ENCODE data around the gene SERPINB7. TPM values are rescaled to one million over a fixed set of nuclear protein-coding genes. Genes with fewer than 3 reads are reported as not detected.

The SERPINB7 gene, protein sequence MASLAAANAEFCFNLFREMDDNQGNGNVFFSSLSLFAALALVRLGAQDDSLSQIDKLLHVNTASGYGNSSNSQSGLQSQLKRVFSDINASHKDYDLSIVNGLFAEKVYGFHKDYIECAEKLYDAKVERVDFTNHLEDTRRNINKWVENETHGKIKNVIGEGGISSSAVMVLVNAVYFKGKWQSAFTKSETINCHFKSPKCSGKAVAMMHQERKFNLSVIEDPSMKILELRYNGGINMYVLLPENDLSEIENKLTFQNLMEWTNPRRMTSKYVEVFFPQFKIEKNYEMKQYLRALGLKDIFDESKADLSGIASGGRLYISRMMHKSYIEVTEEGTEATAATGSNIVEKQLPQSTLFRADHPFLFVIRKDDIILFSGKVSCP
- total RNA-seq: under 1 TPM in 1 of 2 donors, not detected in 1; 0.71 TPM

DNA sequence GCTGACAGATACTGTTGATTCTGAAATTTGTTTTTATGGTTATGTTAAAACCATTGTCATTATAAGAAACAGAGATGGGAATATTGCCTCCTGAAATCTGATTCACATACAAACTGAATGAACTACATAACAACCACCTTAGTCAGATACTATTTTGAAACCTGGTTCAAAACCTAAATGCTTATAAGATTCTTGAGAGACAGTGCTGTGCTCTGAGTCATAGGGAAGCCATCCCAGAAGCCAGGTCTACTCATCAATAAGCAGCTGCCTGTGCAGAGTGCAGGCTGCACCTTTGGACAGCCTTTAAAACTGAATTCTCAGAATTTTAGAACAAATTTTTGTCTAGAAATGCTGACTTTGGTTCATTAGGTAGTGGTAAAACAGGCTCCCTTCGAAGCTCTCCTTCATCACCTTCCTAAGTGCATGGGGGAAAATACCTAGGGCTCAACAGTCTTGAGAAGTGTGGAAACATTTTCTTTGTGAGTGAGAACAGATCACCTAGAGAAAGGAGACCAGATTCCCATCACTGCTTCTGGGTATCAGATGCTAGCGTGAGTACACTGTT is at the start of gene SERPINB7:
TSS of gene SERPINB7 (plus strand) at position 253 of the 565 bp plus-strand sequence. CDS start 6,955 bp downstream, outside the sequence.
- Histone ChIP-seq H3K27ac (no peak within 1 kb of the TSS), H3K4me3 (no peak within 1 kb of the TSS), H3K36me3 (no peaks in the 10 kb centered on the region), H3K9me3 (no peaks in the 10 kb centered on the region), H3K27me3 (no peaks in the 10 kb centered on the region), H3K4me1 (no peaks in the 10 kb centered on the region)
- no peak for DNase-seq (ENCODE audit: low spot score)
- TF ChIP-seq, protein P1, sequence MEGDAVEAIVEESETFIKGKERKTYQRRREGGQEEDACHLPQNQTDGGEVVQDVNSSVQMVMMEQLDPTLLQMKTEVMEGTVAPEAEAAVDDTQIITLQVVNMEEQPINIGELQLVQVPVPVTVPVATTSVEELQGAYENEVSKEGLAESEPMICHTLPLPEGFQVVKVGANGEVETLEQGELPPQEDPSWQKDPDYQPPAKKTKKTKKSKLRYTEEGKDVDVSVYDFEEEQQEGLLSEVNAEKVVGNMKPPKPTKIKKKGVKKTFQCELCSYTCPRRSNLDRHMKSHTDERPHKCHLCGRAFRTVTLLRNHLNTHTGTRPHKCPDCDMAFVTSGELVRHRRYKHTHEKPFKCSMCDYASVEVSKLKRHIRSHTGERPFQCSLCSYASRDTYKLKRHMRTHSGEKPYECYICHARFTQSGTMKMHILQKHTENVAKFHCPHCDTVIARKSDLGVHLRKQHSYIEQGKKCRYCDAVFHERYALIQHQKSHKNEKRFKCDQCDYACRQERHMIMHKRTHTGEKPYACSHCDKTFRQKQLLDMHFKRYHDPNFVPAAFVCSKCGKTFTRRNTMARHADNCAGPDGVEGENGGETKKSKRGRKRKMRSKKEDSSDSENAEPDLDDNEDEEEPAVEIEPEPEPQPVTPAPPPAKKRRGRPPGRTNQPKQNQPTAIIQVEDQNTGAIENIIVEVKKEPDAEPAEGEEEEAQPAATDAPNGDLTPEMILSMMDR (IDR thresholded peaks at IDR 0.05): no peak

DNA sequence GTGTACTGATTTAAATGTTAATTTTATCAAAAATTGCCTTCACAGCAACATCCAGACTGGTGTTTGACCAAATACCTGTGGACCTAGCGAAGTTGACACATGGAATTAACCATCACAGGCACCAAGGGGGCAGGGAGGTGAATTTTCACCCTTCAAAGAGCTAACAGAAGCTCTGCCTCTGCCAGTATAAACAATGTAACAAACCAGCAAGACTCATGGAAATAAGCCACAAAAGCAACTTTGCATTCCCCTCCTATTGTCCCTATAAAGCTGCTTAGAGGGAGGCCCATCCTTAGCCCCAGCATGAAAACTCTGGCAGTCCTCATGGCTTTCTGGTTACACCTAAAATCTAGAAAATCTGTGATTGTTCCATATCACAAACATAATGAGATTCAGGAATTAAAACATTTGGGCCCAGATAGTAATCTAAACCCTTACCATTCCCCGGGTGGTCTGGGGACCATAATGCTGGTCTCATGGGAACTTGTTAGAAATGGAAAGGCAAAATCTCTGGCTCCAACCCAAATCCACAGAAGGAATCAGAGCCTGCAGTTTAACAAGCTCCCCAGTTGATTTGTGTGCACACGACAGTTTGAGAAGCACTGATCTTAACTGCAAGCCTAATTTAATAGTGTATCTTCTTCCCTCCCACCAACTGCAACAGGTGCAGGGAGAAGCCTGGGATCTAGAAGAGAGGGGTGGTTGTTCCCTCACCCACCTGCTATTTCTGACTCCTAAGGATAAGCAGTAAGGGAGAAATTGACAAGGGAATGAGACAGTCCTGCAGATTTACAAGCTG is 49.3 kb upstream of the SERPINB7 start:
- no peak for DNase-seq (ENCODE audit: low spot score)
- TF ChIP-seq, protein P1 (IDR thresholded peaks at IDR 0.05): no peak
- H3K36me3 ChIP-seq: no peaks in the 10 kb centered on the region
- no peaks in the 10 kb centered on the region for H3K9me3 ChIP-seq
- no peak overlapping the region for H3K4me3 ChIP-seq
- H3K27me3 ChIP-seq: no peaks in the 10 kb centered on the region
- H3K27ac ChIP-seq: no peak overlapping the region
- H3K4me1 ChIP-seq: no peaks in the 10 kb centered on the region

DNA sequence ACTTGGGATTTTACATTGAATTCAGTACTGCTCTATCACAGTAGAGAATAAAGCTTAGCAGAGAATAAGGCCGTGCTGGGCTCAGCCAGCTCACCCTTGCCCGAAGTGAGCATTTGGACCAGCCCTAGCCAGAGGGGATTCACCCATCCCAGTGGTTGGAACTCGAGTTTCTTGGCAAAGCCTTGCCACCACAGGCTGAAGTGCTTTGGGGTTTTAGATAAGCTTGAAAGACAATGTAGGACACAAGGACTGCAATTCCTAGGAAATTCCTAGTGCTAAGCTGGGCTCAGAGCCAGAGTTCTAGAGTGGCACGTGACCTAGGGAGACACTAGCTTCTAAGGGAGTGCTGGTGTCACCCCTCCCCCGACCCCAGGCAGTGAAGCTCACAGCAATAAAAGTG is 44.4 kb upstream of the SERPINB7 start:
- TF ChIP-seq, protein P1 (IDR thresholded peaks at IDR 0.05): no peak
- no peak for DNase-seq (ENCODE audit: low spot score)
- no peaks in the 10 kb centered on the region for H3K27me3 ChIP-seq
- H3K27ac ChIP-seq: no peak overlapping the region
- H3K9me3 ChIP-seq: no peaks in the 10 kb centered on the region
- no peaks in the 10 kb centered on the region for H3K4me1 ChIP-seq
- no peak overlapping the region for H3K4me3 ChIP-seq
- no peaks in the 10 kb centered on the region for H3K36me3 ChIP-seq

DNA sequence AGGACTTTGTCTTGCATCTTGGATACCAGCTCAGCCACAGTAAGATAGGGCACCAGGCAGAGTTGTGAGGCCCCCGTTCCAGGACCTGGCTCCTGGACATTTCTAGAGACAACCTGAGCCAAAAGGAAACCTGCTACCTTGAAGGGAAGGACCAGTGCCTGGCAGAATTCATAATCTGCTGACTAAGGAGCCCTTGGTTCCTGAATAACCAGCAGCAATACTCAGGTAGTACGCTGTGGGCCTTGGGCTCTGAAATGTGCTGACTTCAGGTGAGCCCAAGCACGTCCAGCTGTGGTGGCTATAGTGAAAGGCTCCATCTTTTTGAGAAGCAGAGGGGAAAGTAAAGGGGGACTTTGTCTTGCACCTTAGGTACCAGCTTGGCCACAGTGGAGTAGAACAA is 44.0 kb upstream of the SERPINB7 start:
- Histone ChIP-seq H3K36me3 (no peaks in the 10 kb centered on the region), H3K4me1 (no peaks in the 10 kb centered on the region), H3K4me3 (no peak overlapping the region), H3K27me3 (no peaks in the 10 kb centered on the region), H3K27ac (no peak overlapping the region), H3K9me3 (no peaks in the 10 kb centered on the region)
- TF ChIP-seq, protein P1 (IDR thresholded peaks at IDR 0.05): no peak
- DNase-seq (ENCODE audit: low spot score): no peak

DNA sequence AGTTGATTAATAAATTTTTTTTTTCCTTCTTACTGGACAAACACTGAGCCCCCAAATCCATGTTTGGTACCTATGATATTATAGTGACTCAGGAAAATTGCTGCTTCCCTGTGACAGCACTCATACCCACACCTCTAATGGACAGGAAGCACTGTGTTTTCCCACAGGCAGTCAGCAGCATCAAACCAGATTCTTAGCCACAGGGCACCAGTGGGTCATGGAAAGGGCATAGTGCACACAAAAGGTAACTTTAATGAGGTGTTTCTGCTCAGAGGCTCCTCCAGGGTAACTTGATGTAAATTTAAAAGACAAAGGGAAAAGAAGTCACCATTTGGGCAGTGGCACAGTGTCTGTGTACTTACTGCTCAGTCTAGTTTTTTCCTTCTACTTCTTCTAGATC is 38.3 kb upstream of the SERPINB7 start:
- TF ChIP-seq, protein P1 (IDR thresholded peaks at IDR 0.05): no peak
- Histone ChIP-seq H3K36me3 (no peaks in the 10 kb centered on the region), H3K4me3 (no peak overlapping the region), H3K4me1 (no peaks in the 10 kb centered on the region), H3K9me3 (no peaks in the 10 kb centered on the region), H3K27ac (no peak overlapping the region), H3K27me3 (no peaks in the 10 kb centered on the region)
- no peak for DNase-seq (ENCODE audit: low spot score)
